SK-N-DZ (cell line): Measurements from ENCODE around the gene RALGPS1.

Source experiments
- DNase-seq: peaks from one replicate; pipeline ENCODE4 v3.0.0-alpha.2; 2015; ENCODE audit warnings: low spot score

RALGPS1 gene

DNA sequence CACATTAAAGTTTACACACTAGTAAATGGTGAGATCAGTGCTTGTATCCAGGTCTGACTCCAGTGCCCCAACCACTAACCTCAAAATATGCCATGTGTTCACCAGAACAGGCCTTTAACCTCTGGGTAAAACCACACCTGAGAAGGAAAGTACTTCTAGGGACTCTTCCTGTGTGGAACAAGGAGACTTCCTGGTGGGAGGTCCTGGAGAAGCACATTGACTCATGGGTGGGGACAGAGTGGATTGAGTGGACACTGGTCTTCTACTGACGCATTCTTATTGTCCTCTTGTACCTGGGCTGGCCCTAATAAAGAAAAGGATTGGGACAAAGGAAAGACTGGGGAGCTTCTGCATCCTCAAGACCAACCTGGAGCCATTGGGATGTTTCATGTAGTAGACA lies 164.4 kb downstream of the RALGPS1 start:
- no peak for DNase-seq

DNA sequence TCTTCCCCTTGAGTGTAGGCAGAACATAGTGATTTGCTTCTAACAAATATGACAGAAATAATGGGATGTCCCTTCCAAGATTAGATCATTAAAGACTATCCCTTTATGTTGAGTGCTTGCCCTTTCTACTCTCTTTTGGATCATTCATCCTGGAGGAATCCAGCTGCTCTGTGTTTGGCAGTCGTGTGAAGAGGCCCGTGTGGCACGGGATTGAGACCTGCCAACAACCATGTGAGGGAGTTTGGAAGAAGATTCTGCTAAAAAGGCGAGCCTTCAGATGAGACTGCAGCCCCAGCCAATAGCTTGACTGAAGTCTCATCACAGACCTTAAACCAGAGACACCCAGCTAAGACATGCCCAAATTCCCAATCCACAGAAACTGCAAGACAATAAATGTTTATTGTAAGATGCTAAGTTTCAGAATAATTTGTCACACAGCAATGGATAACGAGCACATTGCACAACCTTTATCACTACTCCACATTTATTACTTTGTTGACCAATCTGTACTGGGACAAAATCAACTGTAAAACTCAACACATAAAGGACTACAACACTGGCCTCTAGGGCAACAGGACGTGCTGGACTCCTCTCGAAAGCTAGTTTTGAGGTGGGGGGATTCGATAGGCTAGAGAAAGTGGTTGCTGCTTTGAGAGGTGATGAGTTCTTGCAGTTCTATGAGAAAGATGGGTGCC lies 165.0 kb downstream of the RALGPS1 start:
- DNase-seq = no peak

DNA sequence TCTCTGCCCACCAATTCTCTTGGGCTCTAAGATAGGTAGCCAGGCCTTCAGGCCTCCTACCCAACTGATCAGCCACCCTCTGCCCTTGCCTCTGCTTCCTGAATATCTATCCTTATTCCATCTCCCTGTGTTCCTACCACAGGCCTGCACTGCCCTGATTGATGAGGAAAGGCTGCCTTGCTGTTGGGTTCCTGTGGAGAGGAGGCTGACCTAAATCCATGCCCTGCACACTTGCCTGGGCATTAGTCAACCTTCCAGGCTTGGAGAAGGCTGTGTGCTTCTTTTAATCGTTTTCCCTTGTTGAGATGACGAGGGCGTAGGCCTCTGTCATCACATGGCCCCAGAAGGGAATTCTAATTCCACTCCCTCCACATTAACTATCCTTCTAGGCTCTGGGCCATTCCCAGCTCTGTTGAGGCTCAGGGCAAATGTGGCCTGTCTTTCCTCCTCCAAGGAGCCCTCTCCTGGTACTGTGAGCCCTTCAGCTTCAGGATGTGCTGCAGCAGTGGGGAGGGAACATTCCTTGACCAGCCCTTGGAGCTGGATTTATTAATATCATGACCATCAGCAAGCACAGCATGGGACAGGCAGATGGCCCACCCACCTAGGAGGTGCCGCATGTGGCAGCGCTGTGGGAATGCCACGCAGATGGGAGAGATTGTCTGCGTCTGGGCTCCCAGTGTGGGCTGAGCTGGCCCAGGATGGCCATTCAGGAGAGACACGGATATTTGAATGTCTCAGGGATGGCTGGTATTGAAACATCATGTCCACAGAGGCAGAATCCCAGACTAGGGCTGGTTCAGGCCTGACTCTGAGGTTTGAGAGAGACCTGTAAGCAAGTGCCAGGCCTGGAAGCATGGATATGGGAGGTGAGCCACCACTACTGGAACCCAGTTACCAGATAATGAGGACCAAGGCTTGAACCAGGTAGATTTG lies 166.9 kb downstream of the RALGPS1 start:
- no peak for DNase-seq

DNA sequence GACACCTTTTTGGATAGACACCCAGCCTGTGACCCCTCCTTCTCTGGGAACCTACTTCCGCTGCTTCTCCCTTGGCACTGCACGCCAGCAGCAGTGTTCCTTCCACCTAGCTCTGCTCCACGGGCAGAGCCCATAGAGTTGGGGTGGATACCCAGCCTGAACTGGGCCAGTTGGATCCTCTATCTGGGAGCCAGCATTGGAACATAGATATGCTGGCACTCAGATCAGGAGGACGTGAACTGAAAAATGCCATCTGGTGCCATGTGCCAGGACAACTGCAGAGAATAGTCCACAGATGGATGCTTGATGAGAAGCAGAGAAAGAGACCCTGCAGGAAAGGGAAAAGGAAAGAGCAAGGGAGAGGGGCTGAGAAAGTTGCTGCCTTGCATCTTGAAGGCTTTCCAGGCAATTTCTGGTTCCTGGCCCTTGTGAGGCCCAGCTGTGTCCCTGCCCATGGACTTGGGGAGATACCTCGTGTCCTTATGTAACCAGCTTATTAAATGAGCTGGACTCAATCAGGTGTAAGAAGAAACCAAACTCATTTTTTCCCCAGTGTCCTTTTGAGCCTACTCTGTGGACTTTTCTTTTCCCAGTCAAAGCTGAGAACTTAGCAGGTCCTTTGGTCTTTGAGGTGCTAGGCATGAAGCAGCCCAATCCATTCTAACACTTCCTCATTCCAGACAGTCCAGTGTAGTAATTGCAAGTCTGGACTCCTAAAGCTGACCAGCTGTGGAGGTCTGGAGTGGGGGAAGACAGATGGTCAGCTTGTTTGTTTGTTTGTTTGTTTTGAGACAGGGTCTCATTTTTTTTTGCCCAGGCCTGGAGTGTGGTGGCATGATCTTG lies 168.8 kb downstream of the RALGPS1 start:
- DNase-seq = no peak

DNA sequence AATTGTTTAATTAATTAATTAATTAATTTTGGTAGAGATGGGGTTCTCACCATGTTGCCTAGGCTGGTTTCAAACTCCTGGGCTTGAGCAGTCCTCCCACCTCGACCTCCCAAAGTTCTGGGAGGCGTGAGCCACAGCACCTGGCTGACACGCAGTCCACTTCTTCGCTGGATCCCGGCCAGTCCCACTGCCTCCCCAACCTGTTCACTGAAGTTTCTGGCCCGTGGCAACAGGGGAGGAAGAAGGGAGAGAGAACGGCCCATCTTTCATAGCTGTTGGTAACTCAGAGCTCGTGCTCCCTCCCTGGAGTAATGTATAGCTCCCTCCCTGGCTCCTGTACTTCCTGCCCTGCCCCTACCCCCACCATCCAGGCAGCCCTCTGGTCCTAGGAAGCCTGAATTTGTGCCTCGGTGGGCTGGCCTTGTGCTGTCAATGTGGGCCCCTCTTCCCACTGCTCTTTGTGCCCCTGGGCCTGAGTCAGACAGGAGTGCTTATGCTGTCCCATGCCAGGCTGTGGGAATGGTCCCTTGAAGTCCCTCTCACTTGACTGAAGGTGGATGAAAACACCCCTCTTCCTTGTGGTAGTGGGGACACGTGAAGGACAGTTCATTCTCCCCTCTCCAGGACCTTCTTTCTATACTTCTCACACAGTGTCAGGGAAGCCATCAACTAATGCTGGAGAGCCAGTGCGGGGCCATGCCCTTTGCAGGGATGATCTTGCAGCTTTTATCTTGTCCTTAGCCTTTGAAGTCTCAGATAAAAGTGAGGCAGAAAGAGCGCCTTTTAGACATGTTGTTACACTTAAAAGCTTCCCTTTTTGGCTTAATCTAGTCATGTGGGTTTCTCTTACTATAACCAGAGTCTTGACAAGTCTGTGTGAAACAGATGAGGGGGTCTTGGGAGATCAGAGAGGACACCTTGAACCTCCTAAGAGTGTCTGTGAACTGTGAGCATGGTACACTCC lies 169.8 kb downstream of the RALGPS1 start:
- no peak for DNase-seq

GRCh38 chr9:127085186-127085585 lies 170.6 kb downstream of the RALGPS1 start:
- no peak for DNase-seq

- no peak for DNase-seq
Observed at GRCh38 chr9:127086771-127087170, 172.2 kb downstream of the RALGPS1 start.

- DNase-seq = no peak
Observed at GRCh38 chr9:127087411-127087810, 172.8 kb downstream of the RALGPS1 start.

DNA sequence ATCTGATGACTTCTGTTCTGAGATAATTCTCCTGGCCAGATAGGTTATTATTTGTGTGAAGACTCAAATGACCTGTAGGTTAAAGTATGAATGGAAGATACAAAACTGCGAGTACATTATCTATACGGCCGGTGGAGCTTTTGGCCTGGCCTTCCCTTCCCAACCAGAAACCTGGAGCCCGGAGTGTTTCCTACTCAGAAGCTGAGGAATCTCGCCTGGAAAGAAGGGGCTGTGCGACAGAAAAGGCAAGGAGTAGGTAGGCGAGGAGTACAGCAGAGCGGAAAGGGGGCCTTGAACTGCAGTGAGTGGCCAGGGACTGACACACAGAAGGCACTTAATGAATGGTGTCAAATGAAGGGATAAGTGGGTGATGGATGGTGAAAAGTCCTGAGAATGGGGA lies 173.3 kb downstream of the RALGPS1 start:
- no peak for DNase-seq

GRCh38 chr9:127088724-127089615 lies 174.4 kb downstream of the RALGPS1 start:
- no peak for DNase-seq

DNA sequence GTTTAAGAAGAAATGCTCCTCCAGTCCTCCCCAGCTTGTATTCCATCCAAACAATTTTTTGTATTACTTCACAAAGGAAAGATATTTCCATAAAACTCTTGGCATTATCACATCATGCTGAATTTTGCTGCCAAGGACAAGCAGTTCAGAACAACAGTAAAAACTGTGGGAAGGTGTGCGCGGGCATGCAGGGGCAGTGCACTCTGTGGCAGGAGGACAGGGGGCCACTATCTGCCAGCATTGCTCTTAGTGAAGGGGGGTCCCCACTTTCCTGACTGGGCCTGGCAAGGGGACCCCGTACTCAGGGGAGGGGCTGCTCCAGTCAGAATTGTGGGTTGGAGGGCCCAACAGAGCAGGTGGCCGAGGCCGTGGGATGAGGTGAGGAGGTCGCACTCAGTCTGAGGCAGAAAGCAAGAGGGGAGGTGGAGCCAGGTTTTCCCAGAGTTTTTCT lies 175.1 kb downstream of the RALGPS1 start:
- DNase-seq = no peak

GRCh38 chr9:127090341-127090985 lies 175.9 kb downstream of the RALGPS1 start:
- no peak for DNase-seq

- DNase-seq = no peak
Observed at GRCh38 chr9:127091526-127091925, 176.9 kb downstream of the RALGPS1 start.

DNA sequence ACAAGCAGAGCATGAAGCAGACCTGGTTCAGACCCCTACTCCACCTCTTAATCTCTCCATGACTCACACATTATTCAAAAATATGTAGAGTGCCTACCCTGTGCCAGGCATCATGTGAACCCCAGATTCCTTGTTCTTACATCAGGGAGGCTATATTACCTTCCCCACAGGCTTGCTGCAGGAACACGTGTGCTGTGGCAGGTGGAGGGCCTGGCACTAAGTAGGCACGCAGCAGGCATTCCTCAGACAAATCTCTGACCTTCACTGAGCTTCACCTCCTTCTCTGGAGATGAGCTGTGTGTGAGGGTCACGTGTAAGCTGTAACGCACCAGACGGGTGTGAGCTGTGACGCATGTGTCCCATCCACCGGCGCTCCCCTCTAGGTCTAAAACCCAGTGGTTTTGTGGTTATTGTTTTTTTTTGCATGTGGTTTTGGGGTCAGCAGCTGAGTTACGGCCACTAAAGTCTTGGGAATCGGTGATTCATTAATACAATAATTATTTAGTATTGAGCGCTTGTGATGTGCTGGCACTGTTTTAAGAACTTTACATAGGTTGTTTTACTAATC lies 177.5 kb downstream of the RALGPS1 start:
- no peak for DNase-seq

DNA sequence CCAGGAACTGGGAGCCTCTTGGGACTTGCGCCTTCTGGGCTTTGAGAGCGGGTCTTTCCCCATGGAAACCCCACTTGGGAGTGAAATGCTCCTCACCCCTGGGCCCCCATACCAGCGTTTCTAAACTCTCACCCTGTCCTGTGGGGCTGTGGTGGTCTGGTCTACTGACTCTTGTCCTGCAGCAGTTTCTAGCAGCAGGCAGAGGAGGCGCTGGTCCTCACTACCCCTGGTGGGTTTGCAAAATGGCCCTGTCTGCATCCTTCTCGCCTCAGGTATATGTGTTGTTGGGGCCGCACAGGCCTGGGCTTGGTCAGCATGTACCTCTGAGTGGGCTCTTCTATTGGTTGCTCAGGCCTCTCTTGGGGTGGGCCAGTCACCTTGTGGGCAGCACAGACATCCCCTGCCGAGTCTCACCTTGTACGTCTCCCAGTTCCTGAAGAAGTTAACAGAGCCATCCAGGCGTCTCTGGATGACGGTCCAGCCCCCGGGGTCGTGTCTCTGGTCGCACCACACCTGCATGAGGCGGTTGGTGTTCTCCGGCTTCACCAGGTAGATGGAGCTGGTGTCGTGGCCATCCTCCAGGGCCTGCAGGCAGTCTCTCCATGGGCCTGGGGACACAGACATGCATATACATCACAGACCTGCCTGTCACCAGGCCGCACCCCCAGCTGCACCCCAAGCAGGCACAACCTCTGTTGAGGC lies 178.9 kb downstream of the RALGPS1 start:
- DNase-seq = no peak

GRCh38 chr9:127095411-127095810 lies 180.8 kb downstream of the RALGPS1 start:
- no peak for DNase-seq

DNA sequence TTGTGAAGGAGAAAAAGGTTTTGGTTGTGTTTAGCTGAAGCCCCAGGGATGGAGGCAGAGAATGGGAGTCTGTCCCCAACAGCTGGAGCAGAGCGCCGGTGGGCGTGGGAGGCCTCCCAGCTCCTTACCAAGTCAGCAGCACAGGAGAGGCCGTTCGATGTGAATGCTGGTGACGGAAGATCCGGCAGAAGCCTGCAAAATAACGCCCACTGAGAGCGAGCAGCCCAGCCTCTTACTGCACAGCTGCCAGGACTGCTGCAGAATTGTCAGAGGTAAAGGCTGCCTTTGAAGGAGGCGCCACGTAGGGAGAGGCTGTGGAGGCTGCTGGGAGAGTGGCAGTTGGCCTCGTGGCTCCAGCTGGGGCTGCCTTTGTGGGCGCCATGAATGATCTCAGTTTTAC lies 181.6 kb downstream of the RALGPS1 start:
- DNase-seq = no peak

GRCh38 chr9:127097683-127098082 lies 183.1 kb downstream of the RALGPS1 start:
- no peak for DNase-seq
